NOMO-1 (cell line): Measurements from ENCODE around the gene SAMD4A.
"Not testable (repeated sequence)": the region's sequence is repeated elsewhere in the genome, so short reads cannot be mapped to it uniquely, and the experiment has no call there.

Source experiments
- DNase-seq, 2 experiments: peaks; one replicate each; lab custom pipeline; 2025; ENCODE audit not compliant: unreplicated experiment in 2 of 2; lab: John Stamatoyannopoulos, UW

The SAMD4A gene

DNA sequence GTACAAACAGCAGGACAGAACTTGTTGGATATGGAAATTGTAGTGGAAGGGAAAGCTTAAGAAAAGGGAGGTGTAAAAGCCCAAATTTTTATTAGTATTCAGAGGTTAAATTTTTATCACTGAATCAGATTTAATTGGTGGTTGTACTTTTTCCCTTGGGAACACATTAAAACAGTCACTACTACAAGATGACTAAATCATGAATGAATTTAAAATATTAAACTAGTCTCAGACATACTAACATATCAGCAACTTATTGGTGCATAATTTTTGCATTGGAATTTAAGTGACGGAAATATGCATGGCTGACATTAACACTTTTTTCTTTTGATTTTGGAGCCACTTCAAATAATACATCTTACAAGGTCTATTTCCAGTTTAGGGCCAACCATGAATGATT lies 27.6 kb downstream of the SAMD4A start:
- no peak for DNase-seq

DNA sequence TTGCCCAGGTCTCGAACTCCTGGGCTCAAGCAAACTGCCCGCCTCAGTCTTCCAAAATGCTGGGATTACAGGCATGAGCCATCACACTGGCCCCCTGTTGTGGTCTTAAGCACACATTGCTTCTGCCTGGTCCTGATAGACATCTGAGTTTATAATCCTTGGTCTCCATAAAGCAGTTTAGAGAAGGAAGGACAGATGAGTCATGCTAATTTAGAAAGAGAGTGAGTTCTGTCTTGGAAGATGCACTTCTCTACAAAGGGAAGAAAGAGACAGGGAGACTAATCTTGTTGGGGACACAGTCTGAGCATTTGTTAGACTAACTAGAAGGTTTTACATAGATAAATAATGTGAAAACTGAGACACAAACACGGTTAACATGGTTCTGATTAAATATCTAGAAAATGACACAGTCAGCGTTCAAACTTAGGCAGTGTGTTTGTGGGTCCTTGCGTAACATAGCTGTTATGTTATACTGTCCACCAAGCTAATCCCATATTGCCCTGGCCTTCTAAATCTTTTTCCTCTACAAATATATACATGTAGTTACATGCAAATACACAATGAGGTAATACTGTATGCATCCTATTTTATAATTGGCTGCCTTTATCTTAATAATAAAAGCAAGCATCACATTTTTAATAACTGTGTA lies 31.0 kb downstream of the SAMD4A start:
- DNase-seq, result peak in 1 of 2 experiments; percentile 37

DNA sequence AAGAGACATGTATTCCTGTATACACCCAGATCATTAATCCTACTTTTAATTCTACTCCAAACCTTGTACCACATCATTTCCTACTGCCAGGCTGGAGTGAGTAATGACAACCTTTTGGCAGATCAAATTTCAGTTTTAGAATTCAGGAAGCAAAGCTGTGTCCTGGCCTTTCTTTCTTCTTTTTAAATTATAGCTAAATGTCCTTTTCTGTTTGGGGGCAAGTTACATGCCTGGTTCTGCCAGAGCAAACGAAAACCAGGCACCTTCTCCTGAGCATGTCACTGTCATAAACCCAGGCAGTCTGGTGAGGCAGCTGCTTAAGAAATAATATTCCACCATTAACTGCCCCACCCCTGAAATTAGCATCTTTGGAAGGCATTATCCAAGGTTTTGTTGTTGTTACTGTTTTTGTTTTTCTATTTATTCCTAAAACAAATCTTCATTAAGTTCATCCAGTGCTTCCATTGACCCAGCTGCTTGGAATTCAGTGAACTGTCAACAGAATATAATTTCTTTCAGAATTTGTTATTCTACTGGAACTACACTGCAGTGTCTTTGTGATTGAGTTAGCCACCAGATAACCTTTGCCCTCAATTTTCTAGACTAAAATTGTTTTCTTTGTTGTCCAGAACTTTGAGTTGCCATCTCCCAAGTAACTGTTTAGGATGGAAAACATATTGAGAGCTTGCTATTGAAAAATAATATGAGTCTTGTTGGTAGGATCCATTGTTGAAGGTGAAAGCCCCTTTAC lies 33.2 kb downstream of the SAMD4A start:
- DNase-seq, result no peak

DNA sequence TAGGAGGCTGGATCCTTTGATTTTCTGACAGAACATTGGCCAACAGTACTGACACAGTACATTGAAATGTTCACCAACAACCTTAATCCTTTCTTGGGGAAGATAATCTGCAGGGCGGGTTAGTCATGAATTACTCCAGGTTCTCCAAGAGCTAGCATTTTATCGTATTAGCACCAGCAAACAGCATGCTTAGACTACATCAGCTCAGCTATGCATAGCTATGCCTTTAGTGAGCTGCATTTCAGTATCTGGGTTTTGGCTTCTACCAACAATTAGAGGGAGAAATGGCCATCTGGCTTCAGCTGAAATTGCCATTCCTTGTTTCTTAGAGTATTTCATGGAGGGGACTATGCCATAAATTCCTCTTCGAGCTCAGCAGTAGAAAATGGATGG lies 33.8 kb downstream of the SAMD4A start:
- DNase-seq, result no peak

DNA sequence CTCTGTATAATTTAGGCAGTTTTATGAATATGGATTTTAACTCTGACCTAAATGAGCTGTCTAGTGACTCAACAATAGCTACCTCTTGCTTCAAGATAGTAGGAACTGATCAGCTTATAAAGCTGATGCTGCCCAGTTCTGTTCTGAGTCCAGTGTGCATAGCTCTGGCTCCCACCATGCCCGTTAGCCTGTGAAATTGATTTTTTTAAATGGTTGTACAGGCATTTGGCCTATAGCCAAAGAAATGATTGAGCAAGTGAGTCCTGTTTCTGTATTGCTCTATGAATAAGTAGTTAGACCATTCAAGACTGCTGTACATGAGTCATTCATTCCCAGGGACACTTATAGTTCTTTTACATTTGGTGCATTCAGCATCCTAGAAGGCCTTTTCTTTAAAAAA lies 36.4 kb downstream of the SAMD4A start:
- no peak for DNase-seq

DNA sequence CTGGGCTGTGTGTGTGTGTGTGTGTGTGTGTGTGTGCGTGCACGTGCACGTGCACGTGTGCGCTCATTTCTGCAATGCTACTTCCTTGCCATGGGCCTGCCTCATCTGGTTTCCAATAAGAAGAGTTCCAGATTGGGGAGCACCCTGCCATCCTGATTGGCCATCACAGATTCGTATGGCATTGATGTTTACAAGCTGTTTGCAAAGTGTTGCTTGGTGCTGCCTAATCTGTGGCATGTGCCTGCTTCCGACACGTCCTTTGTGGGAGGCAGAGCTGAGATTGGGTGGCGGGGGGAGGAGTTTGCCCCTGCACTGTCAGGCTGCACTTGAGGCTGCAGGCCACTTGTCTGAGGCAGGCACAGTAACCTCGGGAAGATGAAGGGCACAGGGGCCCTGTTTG lies 39.2 kb downstream of the SAMD4A start:
- DNase-seq, result no peak

DNA sequence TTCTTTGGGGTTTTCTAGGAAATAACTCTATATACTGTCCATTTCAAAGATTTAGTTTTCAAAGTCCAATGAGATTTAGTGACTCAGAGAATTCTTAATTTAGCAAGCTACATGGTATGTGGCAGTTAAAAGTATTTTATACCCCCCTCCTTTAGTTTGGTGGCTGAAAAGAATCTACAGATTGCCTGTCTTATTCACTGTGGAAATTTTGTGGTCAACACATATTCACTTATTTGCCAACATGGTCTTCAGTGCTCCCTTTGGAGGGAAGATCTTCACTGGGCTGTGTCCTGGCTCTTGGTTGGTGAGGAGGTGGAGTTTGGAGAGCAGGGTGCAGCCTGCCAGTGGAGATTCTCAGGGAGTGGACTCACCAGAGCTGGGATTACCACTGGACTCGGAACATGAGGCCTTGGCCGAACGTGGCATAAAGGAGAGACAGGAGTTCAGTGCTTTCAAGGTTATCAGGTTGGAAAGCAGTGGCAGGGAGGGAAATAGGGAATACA lies 39.8 kb downstream of the SAMD4A start:
- DNase-seq, result no peak

DNA sequence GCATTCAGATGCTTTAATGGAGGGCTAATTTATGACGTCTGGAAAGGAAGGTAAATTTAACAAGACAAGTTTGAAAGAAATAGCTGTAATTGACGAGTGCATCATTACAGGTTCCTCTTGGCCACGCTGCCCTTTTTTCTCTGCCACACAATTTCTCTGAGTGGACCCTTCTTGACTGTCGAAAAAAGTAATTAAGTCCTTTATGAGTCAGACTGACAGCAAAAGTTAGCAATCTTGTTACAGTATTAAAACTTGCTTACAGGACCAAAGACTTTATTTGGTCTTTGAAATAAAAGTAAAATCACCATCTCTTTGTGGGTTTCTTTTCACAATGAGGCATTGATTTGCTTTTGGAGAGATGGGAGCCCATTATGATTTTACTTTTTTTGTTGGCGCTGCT lies 42.6 kb downstream of the SAMD4A start:
- no peak for DNase-seq

DNA sequence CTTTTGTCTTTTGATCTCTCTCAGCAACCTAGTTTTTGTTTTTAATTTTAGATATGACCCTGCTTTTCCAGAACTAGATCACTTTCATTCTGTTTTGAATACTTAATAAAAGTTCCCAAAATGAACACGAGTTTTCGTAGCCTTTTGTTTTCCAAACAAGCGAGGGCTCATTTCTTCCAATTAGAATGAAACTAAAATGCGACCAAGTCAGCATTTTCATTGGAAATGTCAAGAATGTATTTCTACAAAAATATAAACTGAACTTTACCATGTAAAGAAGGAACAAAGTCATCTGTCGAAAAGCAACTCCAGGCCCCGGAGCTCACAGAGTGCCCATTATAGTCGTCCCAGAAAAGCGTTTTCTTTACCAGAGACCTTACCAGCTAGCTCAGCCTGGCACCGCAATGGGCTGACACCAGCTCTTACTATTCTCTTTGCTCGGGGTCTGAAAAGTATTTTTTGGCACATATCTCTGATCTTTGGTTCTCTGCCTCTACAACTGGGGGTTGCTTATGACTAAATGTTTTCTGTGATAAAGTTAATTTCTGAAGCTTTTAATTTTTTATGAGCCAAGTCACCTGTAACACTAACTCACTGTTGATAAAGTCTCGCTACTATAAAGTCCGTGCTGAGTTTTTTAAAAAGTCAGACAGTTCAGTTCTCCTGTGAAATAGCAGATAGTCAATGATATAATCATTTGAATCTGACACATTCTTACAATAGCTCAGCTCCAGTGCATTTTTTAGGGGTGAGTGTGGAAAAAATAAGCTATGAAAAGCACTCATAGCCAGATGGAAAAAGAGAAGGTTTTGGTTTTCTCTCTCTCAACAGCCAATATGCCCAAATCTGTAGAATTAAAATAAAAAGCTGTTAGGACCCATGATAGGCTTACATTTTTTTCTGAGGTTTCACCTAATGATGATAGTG lies 43.4 kb downstream of the SAMD4A start:
- DNase-seq, result no peak

DNA sequence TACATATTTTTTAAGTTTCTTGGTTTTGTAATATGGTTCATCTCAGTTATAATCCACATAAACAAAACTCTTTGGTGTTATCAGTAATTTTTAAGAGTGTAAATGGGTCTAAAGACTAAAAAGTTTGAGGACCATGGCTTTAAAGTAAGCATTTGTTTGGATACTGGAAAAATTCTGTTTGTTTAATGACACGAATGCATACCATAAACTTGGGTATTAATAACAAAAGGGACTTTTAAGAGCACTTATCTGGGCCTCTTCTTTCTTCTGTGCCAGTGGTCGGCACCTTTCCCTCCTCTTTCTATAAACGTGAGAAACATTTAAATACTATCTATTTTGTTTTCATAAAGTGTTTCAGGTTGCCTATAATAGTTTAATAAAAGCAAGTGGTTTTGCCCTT lies 47.4 kb downstream of the SAMD4A start:
- DNase-seq, result no peak

DNA sequence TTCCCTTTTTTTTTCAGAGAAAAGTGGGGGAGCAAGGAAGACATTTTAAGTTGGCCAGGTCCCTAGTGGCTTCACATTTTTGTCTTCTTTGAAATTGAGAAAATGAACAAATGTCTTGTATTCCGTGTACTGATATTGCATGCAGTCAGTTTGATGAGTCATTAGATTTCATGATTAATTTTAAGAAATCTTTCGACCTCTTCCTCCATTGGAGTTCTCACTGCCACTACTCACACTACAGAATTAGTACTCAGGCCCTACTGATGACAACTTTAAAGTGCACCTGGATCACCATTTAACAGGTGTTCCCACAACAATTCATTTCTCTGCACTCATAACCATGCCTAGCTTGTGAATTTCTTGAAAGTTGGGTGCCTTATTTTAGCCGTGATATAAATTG lies 50.5 kb downstream of the SAMD4A start:
- DNase-seq, result no peak

DNA sequence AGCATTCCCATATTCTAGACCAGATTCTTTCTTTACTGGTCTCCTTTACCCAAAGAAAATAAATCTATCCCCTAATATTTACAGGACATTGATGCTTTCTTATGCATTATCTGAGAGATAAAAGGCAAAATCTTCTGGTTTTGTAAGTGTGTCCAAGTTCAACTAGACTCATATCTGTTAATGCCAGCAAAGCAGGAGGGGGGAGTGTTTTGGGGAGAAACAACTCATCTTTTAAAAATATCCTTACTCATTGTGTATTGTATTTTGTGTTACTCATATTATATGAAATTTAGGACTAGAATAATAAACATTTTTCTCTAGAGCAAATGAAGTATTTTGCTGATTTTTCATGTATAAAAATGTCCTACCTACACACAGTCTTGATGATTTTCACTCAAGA lies 54.8 kb downstream of the SAMD4A start:
- DNase-seq, result no peak

DNA sequence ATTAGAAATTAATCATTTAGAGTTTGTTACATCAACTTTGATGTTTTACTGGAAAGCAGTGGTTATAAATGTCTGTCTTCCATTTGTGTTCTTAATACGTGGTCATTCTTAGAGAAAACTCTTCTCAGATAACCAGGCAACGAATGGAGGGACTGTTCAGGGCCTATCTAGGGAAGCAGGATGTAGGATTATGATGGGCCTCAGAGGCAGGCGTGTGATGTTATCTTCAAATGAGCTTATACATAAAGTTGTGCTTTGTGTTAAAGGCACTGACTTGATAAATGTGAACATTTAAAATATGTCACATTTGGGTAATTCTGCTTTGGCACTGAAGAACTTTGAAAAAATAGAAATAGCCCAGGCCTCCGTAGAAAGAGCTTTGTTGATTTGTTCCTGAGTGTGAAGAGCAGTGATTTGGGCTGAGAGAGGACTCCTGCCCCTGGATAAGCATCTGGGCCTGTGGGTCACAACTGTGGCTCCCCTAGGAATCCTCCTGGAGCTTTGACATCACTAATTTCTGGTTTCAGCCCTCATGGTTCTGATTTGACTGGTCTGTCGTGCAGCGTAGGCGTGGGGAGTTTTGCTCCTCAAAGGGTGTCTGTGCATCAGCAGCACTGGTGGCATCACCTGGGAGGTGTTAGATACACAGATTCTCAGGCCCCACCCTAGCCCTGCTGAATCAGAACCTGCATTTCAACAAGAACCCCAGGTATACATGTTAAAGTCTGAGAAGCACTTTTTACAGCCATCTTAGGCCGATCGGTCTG lies 55.4 kb downstream of the SAMD4A start:
- DNase-seq, result no peak

DNA sequence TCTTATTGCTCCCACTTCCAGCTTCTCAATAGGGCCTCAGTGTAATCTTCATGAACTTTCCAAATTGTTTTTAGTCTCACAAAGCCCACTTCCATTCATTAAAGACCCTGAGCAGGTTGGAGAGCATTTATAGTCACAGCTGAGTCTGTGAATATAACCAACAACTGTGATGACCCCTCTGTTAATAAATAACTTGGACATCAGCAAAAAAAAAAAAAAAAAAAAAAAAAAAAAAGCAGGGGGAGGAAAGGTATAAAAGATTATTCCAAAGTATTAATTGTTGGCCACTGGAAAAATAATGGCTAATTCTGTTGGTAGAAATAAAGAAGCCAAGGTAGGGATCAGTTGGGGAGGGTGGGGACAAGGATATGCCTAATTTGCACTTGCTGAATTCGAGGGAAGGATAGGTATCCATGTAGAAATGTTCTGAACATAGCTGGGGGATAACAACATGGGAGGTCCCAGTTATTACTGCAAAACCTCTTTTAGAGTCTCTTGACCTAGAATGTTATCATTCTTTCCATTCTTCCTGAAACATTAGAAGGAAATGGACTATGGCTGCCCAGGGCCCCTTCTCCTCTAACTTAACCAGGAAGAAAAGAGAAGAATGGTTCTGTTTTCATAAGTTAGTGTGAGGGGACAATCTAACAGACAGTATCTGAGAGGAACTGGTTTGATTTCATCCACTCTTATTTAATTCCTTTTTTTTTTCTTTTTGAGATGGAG lies 56.5 kb downstream of the SAMD4A start:
- DNase-seq, result no peak

DNA sequence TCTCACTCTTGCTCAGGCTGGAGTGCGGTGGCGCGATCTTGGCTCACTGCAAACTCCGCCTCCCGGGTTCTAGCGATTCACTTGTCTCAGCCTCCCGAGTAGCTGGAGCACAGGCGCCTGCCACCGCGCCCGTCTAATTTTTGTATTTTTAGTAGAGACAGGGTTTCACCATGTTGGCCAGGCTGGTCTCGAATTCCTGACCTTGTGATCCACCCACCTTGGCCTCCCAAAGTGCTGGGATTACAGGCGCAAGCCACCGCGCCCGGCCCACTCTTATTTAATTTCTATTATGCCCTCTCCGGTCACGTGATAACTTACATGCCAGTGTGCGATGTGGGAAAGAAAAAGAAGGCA lies 57.1 kb downstream of the SAMD4A start:
- not testable (repeated sequence) for DNase-seq

DNA sequence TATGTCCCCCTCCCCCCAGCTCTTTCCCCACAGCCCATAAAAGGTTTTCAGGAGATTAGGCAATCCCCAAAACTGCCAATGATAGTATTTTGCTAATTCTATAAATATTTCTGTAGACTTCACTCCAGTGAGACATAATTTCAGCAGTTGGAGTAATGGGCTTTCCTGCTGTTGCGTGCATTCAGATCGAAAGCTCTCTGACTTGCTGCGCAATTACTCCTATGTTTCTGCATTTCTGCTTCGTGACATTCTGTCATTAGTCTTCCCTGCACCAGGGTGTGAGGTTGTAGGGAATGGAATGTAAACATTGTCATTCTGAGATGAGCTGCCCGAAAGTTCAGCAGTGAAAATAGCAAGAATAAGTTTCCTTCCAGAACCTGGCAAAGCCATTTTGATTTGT lies 58.2 kb downstream of the SAMD4A start:
- peak; percentile 2 to 13 for DNase-seq

DNA sequence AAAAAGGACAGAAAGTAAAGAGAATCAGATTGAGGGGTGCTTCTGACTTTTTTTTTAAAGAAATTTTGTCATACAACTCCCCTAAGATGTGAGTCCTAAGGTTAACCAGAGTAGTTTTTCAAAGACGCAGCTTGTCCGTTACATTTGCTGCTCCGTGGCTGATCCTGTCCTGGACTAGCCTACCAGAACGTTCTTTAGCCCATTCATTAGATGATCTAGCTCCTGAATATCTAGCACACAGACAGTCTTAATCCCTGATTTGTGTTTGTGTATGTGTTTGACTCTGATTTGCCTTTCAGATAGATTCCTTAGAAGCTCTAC lies 60.3 kb downstream of the SAMD4A start:
- DNase-seq, result no peak

DNA sequence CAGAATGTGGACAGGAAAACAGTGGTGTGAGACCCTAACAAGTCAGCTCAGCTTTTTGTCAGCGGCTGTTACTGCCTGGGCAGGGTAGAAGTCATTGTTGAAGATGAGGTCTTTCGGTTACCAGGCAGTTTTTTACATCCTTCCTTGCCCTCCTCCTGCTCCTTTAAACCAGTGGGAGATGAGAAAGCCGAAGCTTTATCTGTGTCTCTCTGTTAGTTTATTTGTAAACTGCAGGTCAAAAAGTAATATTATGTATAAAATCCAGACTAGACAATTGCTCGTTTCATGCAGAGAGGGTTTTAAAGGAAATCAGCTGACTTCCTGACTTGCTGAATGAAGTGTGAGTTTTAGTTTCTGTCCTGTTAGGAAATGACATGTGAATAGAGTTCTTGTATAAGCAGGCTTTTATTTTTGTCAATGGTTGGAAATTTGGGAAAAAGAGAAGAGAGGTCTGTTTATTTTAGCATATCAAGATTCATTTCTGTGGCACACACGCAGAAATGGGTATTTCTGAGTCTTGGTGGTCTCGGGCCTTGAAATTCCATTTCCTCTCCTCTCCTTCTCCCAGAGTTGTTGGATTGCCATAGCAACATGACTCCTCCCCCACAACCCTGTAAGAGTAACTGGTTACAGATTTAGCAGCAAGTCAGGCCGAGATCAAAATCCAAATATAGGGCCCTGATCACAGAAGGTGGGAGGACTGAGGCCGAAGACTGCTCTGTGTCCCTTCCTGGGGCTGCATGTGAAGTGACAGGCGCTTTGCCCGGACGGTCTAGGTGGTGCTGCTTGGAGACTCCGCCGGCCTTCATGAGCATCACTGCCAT lies 60.8 kb downstream of the SAMD4A start:
- DNase-seq, result peak in 1 of 2 experiments; percentile 31

DNA sequence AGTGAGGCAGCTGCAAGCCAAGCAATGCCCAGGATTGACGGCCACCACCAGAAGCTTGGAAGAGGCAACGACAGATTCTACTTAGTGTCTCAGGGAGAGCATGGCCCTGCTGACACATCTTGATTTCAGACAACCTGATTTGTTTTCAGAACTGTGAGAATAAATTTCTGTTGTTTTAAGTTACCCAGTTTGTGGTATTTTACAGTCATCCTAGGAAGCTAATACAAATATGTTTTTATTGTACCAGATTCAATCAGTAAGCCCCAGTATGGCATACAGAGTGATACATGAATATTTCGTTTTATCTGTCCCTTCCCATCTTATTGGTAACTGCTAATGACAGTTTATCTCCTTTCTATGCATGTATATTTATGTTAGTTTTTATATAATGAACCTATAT lies 62.3 kb downstream of the SAMD4A start:
- DNase-seq, result no peak
